ENCODE results near the gene SPACA9. TPM values are rescaled to one million over a fixed set of nuclear protein-coding genes. Genes with fewer than 3 reads are reported as not detected.

The SPACA9 gene
- total RNA-seq, 4 donors from 2014 or later, result 8.7 to 10.3 (median 9.9) TPM

GRCh38 chr9:132892400-132892799, 13.7 kb downstream of the SPACA9 start:
- peak in 1 of 2 donors; percentile 26 for DNase-seq (ENCODE audit: low spot score in 2 of 2)
- Histone ChIP-seq H3K9me3 (no peaks in the 10 kb centered on the region), H3K27me3 (no peaks in the 10 kb centered on the region), H3K27ac (no peak overlapping the region), H3K4me1 (peaks cover 32% of the 10 kb centered on the region), H3K36me3 (peaks cover 73% of the 10 kb centered on the region), H3K4me3 (no peak overlapping the region)
- TF ChIP-seq EP300 (IDR thresholded peaks at IDR 0.05), result no peak
- no peak for TF ChIP-seq CTCF (IDR thresholded peaks at IDR 0.05)
- no peak for TF ChIP-seq POLR2A (IDR thresholded peaks at IDR 0.05)
- no peak for TF ChIP-seq POLR2AphosphoS5 (IDR thresholded peaks at IDR 0.05)
- 79% methylated on average over 9 of the region's 9 CpGs for WGBS

- peak overlapping the region; percentile 86 for H3K27ac ChIP-seq
- peaks cover 32% of the 10 kb centered on the region for H3K4me1 ChIP-seq
- DNase-seq (ENCODE audit: low spot score in 2 of 2), result peak in 1 of 2 donors; percentile 31
Measured at GRCh38 chr9:132894346-132894745, 15.6 kb downstream of the SPACA9 start.

GRCh38 chr9:132894862-132895835, 16.5 kb downstream of the SPACA9 start:
- H3K27ac ChIP-seq, result peak overlapping the region; percentile 79
- WGBS, result 67% methylated on average over 8 of the region's 9 CpGs
- no peaks in the 10 kb centered on the region for H3K9me3 ChIP-seq
- DNase-seq (ENCODE audit: low spot score in 2 of 2), result peak; percentile 28 to 31
- peaks cover 32% of the 10 kb centered on the region for H3K4me1 ChIP-seq
- no peak overlapping the region for H3K4me3 ChIP-seq
- peaks cover 72% of the 10 kb centered on the region for H3K36me3 ChIP-seq
- TF ChIP-seq POLR2AphosphoS5 (IDR thresholded peaks at IDR 0.05) (no peak), EP300 (IDR thresholded peaks at IDR 0.05) (no peak), CTCF (IDR thresholded peaks at IDR 0.05) (no peak), POLR2A (IDR thresholded peaks at IDR 0.05) (no peak)
- H3K27me3 ChIP-seq, result no peaks in the 10 kb centered on the region

More at GRCh38 chr9:132894346-132894745, 15.6 kb downstream of the SPACA9 start:
- no peak for TF ChIP-seq CTCF (IDR thresholded peaks at IDR 0.05)
- no peak for TF ChIP-seq POLR2AphosphoS5 (IDR thresholded peaks at IDR 0.05)
- TF ChIP-seq EP300 (IDR thresholded peaks at IDR 0.05), result no peak
- no peak for TF ChIP-seq POLR2A (IDR thresholded peaks at IDR 0.05)
- Histone ChIP-seq H3K27me3 (no peaks in the 10 kb centered on the region), H3K36me3 (peaks cover 70% of the 10 kb centered on the region), H3K9me3 (no peaks in the 10 kb centered on the region), H3K4me3 (no peak overlapping the region)
- WGBS, result 33% methylated on average over 5 of the region's 5 CpGs

GRCh38 chr9:132896264-132896663, 17.6 kb downstream of the SPACA9 start:
- peaks cover 77% of the 10 kb centered on the region for H3K36me3 ChIP-seq
- peak overlapping the region; percentile 79 for H3K27ac ChIP-seq
- no peaks in the 10 kb centered on the region for H3K27me3 ChIP-seq
- H3K9me3 ChIP-seq, result no peaks in the 10 kb centered on the region
- H3K4me1 ChIP-seq, result peaks cover 32% of the 10 kb centered on the region
- peak in 1 of 2 donors; percentile 45 for DNase-seq (ENCODE audit: low spot score in 2 of 2)
- TF ChIP-seq POLR2A (IDR thresholded peaks at IDR 0.05) (no peak), POLR2AphosphoS5 (IDR thresholded peaks at IDR 0.05) (no peak), EP300 (IDR thresholded peaks at IDR 0.05) (no peak), CTCF (IDR thresholded peaks at IDR 0.05) (no peak)
- WGBS, result 81% methylated on average over 12 of the region's 13 CpGs
- H3K4me3 ChIP-seq, result no peak overlapping the region

GRCh38 chr9:132896906-132897305, 18.2 kb downstream of the SPACA9 start:
- H3K36me3 ChIP-seq, result peaks cover 76% of the 10 kb centered on the region
- DNase-seq (ENCODE audit: low spot score in 2 of 2), result peak in 1 of 2 donors; percentile 18
- no peak overlapping the region for H3K4me3 ChIP-seq
- peak overlapping the region; percentile 79 for H3K27ac ChIP-seq
- 75% methylated on average over 6 of the region's 6 CpGs for WGBS
- TF ChIP-seq POLR2A (IDR thresholded peaks at IDR 0.05) (no peak), CTCF (IDR thresholded peaks at IDR 0.05) (no peak)
- H3K27me3 ChIP-seq, result no peaks in the 10 kb centered on the region
- no peaks in the 10 kb centered on the region for H3K9me3 ChIP-seq
- peaks cover 32% of the 10 kb centered on the region for H3K4me1 ChIP-seq

All from suprapubic skin (tissue), 4 donors.